Hepatocyte (in vitro differentiated cells): ENCODE data around the gene CDK19. TPM values are rescaled to one million over a fixed set of nuclear protein-coding genes. Genes with fewer than 3 reads are reported as not detected.

Source experiments
- DNase-seq: peaks from one replicate; pipeline ENCODE4 v3.0.0-alpha.2; 2016; ENCODE audit warnings: low spot score
- H2AFZ ChIP-seq: fragments of 200-600 bp; sonication (generic); 2 replicates; pipeline ENCODE4 v1.6.0; 2016; ENCODE audit warnings: antibody characterized with exemption, mild to moderate bottlenecking
- H3K27ac ChIP-seq: fragments of 200-600 bp; sonication (generic); 2 replicates; pipeline ENCODE4 v1.5.1; 2016; ENCODE audit warnings: mild to moderate bottlenecking
- H3K27me3 ChIP-seq: fragments of 200-600 bp; sonication (generic); 2 replicates; pipeline ENCODE4 v1.6.1; 2016
- H3K36me3 ChIP-seq: fragments of 200-600 bp; sonication (generic); replicated peaks from 2 replicates; pipeline ENCODE4 v1.5.1; 2016; ENCODE audit warnings: low read depth; ENCODE audit not compliant: insufficient read depth
- H3K4me1 ChIP-seq: fragments of 200-600 bp; sonication (generic); 2 replicates; pipeline ENCODE4 v1.5.1; 2016; ENCODE audit warnings: mild to moderate bottlenecking, moderate library complexity; ENCODE audit not compliant: insufficient read depth
- H3K4me2 ChIP-seq: fragments of 200-600 bp; sonication (generic); 2 replicates; pipeline ENCODE4 v1.6.0; 2016
- H3K4me3 ChIP-seq: fragments of 200-600 bp; sonication (generic); 2 replicates; pipeline ENCODE4 v1.5.1; 2016; ENCODE audit warnings: mild to moderate bottlenecking
- H3K79me2 ChIP-seq: fragments of 200-600 bp; sonication (generic); 2 replicates; pipeline ENCODE4 v1.6.0; 2017; ENCODE audit warnings: mild to moderate bottlenecking
- H3K9me2 ChIP-seq: fragments of 200-600 bp; sonication (generic); replicated peaks from 2 replicates; pipeline ENCODE4 v1.6.0; 2017; ENCODE audit warnings: mild to moderate bottlenecking; ENCODE audit not compliant: insufficient read depth
- H3K9me3 ChIP-seq: fragments of 200-600 bp; sonication (generic); 2 replicates; pipeline ENCODE4 v1.5.1; 2016; ENCODE audit warnings: low read depth, mild to moderate bottlenecking
- H4K20me1 ChIP-seq: fragments of 200-600 bp; sonication (generic); 2 replicates; pipeline ENCODE4 v1.6.0; 2016; ENCODE audit warnings: mild to moderate bottlenecking; ENCODE audit not compliant: insufficient read depth, poor library complexity, severe bottlenecking
- CTCF ChIP-seq: fragments of 200-600 bp; sonication (generic); IDR thresholded peaks from 2 replicates; pipeline ENCODE4 v1.5.1; 2016; ENCODE audit warnings: antibody characterized with exemption, mild to moderate bottlenecking; ENCODE audit not compliant: poor library complexity
- EZH2 ChIP-seq: fragments of 200-600 bp; sonication (generic); IDR thresholded peaks from 2 replicates; pipeline ENCODE4 v1.6.1; 2016; ENCODE audit warnings: antibody characterized with exemption, mild to moderate bottlenecking, borderline replicate concordance
- EZH2phosphoT487 ChIP-seq: fragments of 200-600 bp; sonication (generic); IDR thresholded peaks from one replicate; pipeline ENCODE4 v1.6.1; 2018; ENCODE audit warnings: antibody characterized with exemption, mild to moderate bottlenecking, low read depth, moderate library complexity; ENCODE audit not compliant: unreplicated experiment, severe bottlenecking
- WGBS: methylation state at CpG from one replicate; pipeline ENCODE4 v1.1.6; 2016; ENCODE audit warnings: low lambda C conversion rate; ENCODE audit errors: missing lambda C conversion rate; 5-methylcytosine and 5-hydroxymethylcytosine counted together
- polyA plus RNA-seq: library from polyadenylated mRNA; unstranded; fragments of >200 nt; fragmentation: Nextera tagmentation; extraction: Ambion mirVana; gene quantifications from 2 replicates; pipeline ENCODE4 v1.2.1, GENCODE V29; 2016
- total RNA-seq: library from RNA; depleted of rRNA; stranded (reverse); fragments of >200 nt; gene quantifications from 2 replicates; pipeline ENCODE4 v1.2.3, GENCODE V29; 2014

Gene CDK19
- total and polyA plus RNA-seq, 2 experiments from 2014 or later, result 7.3 to 18.6 TPM

GRCh38 chr6:110708295-110708950 is 106.8 kb downstream of the CDK19 start:
- Histone ChIP-seq H2AFZ (no peak overlapping the region), H3K27ac (no peak overlapping the region), H3K4me1 (no peaks in the 10 kb centered on the region), H3K4me3 (no peak overlapping the region), H3K27me3 (no peaks in the 10 kb centered on the region), H4K20me1 (no peaks in the 10 kb centered on the region), H3K9me3 (no peaks in the 10 kb centered on the region), H3K36me3 (no peaks in the 10 kb centered on the region), H3K4me2 (no peak overlapping the region), H3K79me2 (peaks cover 3% of the 10 kb centered on the region), H3K9me2 (no peaks in the 10 kb centered on the region)
- TF ChIP-seq EZH2phosphoT487 (no peak), CTCF (no peak), EZH2 (no peak)
- WGBS, result 66% methylated on average over 2 of the region's 2 CpGs
- DNase-seq, result no peak

DNA sequence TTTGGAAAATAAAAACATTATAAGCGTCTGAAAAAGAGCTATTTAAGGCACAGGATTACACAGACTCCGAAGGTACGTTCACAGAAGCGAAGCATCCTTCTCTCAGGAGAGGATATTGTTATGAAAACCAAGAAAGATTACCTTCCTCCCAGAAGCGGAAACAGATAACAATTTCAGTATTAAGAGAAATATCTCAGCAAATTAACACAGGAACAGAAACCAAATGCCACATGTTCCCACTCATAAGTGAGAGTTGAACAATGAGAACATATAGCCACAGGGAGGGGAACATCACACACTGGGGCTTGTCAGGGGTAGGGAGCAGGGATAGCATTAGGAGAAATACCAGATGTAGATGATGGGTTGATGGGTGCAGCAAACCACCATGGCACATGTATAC is 109.7 kb downstream of the CDK19 start:
- Histone ChIP-seq H3K4me3 (no peak overlapping the region), H3K9me2 (no peaks in the 10 kb centered on the region), H3K27me3 (no peaks in the 10 kb centered on the region), H3K36me3 (no peaks in the 10 kb centered on the region), H2AFZ (no peak overlapping the region), H3K27ac (no peak overlapping the region), H4K20me1 (no peaks in the 10 kb centered on the region), H3K79me2 (peaks cover 9% of the 10 kb centered on the region), H3K4me1 (no peaks in the 10 kb centered on the region), H3K4me2 (no peak overlapping the region), H3K9me3 (no peaks in the 10 kb centered on the region)
- DNase-seq, result no peak
- WGBS, result 93% methylated on average over 5 of the region's 5 CpGs
- TF ChIP-seq EZH2 (no peak), CTCF (no peak), EZH2phosphoT487 (no peak)

GRCh38 chr6:110703906-110704594 is 111.2 kb downstream of the CDK19 start:
- Histone ChIP-seq H3K79me2 (peaks cover 9% of the 10 kb centered on the region), H3K4me3 (no peak overlapping the region), H3K9me2 (no peaks in the 10 kb centered on the region), H3K4me2 (no peak overlapping the region), H4K20me1 (no peaks in the 10 kb centered on the region), H3K4me1 (no peaks in the 10 kb centered on the region), H2AFZ (no peak overlapping the region), H3K36me3 (no peaks in the 10 kb centered on the region), H3K27ac (no peak overlapping the region), H3K27me3 (no peaks in the 10 kb centered on the region), H3K9me3 (no peaks in the 10 kb centered on the region)
- no peak for TF ChIP-seq EZH2phosphoT487
- TF ChIP-seq CTCF, result no peak
- TF ChIP-seq EZH2, result no peak
- DNase-seq, result no peak
